Stimulated activated CD8-positive, alpha-beta memory T cell treated with anti-CD3 and anti-CD28 coated beads, Interleukin-15, amount 100 ng/mL, for 48 hours (primary cell): ENCODE results near the gene ADGRG1.
"Not testable (repeated sequence)": the region's sequence is repeated elsewhere in the genome, so short reads cannot be mapped to it uniquely, and the experiment has no call there.

Experiments used
- DNase-seq, 2 donors: peaks; one replicate each; pipeline ENCODE4 v3.0.0-alpha.2; 2020; ENCODE audit warnings: low read depth in 2 of 2

Gene ADGRG1

DNA sequence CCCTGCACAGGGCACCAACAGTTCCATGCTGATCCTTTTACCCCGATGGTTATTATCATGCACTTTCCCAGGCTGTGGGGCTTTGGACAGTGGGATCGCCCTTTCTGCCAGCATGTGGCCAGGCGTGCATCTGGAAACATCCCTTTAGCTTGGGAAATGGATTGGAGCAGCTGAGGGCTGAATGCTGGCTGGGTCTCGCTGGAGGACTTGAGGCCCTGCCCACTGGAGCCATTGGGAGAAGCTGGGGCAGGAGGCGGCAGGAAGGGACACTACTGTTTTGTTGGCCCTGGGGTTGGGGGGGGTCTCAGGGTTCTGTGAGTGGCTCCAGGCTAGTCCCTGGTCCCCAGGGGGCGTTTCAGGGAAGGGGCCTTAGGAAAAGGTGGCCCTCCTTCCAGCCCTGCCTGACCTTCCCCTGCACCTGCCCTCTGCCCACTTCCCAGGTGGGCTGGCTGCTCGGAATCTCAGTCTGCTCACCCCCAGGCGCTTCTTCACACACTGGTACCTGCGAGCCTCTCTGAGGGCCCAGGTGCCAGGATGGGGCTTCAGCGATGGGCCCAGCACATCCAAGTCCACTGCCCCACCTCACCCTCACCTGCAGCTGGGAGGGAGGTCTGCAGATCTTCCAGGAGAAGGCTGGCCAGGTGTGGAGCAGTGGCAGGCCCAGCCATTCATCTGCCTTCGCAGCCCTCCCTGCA, 38.1 kb downstream of the ADGRG1 start:
- no peak for DNase-seq

DNA sequence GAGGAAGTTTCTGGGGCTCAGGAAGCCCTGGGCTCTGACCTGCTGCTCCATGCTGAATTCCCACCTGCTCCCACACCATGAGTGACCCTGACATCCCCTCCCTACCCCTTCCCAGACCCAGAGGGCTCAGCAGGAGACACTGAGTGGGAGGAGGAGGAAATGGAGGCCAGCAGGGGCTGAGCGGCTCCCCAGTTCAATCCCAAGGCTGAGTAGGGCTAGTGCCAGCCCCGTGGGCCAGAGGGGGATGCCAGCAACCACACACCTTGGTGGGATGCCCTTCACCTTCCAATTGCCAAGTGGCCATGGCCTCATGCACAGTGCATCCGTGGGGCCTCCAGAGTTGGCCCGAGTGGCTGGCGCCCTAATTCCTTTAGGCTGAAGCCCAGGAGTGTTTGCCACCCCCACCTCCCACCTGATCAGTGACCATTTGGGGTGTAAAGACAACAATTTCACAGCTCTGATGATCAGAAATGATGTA, 38.7 kb downstream of the ADGRG1 start:
- no peak for DNase-seq

DNA sequence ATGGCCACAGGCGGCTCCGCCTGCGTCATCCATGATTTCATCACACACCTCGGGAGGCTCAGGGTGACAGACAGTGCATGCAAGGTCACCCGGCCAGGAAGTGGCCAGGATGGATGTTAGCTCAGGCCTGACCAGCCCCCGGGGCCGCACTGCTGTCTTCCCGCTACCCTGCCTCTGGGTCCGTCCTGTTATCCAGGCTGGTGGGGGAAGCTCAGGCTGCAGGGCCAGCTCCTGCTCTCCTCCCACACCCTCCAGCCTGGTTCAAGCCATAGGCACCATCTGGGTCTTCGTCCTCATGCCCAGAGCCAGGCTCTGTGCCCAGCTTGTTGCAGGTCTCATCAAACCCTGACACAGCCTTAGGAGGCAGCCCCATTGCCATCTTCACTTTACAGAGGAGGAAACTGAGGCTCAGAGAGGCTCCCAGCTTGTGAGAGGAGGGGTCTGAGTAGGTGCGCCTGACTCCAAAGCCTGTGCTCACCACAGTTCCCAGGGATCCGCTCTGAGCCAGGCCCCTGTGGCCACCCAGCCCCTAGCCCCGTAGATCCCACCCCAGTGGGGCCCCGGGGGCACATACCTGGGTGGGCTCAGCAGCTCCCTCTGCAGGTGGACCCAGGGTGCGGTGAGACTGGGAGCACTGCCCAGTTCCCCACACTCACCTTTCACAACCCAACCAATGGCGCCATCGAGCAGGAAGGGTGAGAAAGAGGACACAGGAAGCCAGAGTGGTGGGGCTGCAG, 39.3 kb downstream of the ADGRG1 start:
- DNase-seq = no peak

DNA sequence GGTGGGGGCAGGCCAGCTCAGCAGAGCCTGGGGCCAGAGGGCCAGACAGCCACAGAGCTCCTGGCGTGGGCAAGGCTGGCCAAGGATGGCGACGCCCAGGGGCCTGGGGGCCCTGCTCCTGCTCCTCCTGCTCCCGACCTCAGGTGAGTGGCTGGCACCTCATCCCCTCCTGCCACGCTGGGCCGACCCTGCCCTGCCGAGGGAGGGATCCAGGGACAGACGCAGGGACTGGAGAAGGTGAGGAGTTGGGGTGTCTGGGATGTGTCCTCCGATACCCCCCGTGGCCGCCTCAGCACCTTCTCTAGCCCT, 39.8 kb downstream of the ADGRG1 start, which contains the start of gene ADGRG3:
TSS of gene ADGRG3 (plus strand) at position 44 of the 309 bp plus-strand sequence. CDS start at position 86, 42 bp downstream.
- DNase-seq = no peak

DNA sequence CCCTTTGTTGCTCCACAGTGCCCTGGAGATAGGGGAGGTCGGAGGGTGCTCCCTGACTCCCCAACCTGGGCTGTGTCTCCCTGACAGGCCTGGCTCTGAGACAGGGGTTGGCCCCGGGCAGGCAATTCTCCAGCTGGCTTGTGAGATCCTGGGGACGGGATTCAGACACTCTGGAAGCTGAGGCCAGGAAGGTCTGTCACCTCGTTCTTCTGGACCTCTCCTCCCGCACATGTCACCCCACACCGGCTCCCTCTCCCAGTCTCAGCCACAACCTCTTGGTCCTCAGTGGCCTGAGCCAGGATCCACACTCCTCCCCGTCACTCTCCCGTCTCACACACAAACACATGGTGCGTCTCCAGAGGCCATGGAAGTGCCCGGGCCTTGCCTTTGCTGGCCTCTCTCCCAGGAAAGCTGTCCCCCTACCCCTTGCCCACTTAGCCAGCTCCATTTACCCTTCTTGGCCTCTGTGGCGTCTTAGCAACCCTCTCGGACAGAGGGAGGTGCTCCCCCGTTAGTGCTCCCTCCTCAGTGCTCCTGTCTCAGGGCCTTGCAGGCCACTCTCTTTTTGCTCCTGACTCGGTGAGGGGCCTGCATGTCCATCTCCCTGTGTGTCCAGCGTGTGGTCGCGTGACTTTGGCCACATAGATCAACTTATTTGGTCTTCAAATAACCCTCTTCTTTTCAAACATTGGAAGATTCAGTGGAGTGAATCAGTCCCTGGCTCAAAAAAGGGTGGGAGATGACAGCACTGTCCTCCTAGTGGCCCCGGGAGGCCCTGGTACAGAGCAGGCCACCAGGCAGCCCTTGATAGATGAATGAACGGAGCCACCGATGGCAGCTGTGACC, 40.4 kb downstream of the ADGRG1 start:
- DNase-seq = no peak

DNA sequence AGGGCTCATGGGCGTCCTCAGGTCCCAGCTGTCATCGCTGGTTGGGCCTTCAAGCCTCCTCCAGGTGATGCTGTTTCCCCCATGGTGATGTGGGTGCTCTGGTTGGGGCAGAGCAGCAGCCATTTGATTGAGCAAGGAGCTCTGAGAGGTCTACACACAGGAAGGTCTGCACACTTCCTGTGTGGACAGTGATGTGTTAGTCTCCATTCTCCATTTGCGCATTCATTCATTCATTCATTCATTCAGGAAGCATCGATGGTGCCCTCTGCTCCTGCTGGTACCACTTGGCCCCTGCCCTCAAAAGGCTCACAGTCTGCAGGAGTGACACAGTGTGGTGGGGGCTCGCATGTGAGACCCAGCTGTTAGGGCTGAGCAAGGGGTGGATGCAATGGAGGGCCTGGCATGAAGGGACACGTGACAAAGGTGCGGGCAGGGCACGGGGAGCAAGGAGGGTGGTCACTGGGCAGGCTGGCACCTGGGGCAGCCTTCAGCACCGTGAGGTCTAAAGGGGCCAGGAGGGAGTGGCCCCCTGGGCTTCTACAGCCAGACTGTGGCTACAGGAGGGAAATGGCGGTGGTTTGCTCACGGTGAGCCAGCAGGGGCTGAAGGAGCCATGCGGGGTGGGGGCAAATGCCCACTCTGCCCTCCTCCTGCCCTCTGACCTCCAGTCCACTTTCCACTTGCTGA, 41.2 kb downstream of the ADGRG1 start:
- no peak for DNase-seq

DNA sequence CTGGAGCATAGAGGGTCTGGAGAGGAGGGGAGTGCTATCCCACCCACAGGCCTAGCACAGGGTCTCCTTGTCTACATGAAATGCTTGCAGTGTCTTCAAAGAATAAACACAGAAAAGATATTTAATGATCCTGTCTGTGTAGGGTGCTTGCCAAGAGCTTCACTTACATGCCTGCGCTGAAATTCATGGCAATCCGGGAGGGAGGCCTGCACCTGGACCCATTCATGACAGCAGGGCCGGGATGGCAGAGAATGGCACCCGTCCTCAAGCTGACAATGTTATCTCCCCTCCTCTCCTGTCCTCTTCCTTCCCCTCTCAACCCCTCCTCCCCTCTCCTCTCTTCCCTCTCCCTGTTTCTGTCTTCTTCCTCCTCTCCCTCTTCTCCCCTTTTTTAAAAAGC, 41.8 kb downstream of the ADGRG1 start:
- DNase-seq = no peak

DNA sequence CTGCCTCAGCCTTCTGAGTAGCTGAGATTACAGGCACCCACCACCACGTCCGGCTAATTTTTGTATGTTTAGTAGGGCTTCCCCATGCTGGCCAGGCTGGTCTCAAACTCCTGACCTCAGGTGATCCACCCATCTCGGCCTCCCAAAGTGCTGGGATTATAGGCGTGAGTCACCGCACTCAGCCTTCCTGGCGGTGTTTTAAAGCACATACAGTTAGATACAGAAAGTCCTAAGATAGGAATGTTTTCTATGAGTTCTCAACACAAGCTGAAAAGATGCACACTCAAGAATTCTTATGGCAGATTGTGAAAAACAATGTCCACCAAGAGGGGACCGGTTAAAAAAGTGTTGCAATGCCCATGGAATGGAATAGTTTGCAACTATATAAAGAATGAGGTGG, 43.0 kb downstream of the ADGRG1 start:
- DNase-seq = not testable (repeated sequence)

DNA sequence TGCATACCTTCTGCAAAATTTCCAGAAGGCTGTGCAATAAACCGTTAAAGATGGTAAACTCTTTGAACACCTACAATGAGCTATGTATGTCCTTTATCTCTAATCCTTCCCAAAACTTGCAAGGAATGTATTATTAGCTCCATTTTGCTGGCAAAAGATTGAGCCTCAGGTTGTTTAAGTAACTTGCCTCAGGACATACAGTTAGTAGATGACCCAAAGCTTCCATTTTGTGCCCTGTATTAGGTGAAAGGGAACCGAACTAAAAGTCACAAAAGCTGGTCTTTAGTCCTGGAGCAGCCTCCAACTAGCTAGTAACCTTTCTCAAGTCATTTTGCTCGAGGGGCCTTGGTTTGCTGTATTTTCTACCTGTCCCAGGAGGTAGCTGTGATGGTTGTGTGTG, 44.0 kb downstream of the ADGRG1 start:
- no peak for DNase-seq

DNA sequence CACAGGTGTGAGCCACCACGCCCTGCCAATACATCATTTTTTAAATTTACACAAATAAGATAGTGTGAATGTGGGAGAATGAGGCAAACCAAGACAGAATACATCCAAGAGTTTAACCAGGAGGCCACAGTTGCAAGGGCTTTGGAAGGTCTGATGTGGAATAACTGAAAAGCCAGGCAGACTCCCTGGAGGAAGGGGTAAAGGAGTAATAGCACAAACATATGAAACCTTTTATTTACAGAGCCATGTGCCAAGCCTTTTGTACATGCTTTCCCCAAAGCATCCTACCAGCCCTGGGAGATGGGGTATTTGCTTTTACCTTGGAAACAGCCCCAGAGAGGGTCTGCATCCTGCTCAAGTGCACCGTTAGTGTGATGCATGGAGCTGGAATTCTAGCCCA, 44.4 kb downstream of the ADGRG1 start:
- DNase-seq = no peak

DNA sequence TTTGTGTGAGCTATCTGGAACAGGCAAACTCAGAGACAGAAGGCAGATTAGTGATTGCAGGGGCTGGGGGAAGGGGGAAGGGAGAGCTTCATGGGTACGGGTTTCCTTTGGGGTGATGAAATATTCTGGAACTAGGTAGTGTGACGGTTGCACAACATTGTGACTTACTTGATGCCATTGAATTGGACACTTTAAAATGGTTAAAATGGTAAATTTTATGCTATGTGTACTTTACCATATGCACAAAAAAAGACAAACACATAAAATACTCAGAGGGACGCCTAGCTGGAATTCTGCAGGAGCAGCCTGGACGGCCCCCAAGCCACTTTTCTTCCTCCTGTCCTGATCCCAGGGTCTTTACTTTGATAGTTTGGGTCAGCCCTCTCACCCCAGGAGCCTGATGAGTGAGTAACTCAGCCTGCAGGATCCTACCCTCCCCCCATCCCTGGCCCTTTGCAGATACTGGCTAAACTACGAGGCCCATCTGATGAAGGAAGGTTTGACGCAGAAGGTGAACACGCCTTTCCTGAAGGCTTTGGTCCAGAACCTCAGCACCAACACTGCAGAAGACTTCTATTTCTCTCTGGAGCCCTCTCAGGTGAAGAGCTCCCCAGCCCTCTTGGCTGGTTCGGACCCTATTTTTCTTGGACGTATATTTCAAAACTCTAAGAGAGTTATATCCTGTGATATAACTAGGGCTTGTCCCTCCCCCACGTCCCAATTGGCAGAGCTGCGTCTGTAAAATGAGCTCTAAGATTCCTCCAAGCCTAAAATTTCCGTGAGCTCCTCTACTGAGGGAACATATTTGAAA, 47.5 kb downstream of the ADGRG1 start:
- no peak for DNase-seq

DNA sequence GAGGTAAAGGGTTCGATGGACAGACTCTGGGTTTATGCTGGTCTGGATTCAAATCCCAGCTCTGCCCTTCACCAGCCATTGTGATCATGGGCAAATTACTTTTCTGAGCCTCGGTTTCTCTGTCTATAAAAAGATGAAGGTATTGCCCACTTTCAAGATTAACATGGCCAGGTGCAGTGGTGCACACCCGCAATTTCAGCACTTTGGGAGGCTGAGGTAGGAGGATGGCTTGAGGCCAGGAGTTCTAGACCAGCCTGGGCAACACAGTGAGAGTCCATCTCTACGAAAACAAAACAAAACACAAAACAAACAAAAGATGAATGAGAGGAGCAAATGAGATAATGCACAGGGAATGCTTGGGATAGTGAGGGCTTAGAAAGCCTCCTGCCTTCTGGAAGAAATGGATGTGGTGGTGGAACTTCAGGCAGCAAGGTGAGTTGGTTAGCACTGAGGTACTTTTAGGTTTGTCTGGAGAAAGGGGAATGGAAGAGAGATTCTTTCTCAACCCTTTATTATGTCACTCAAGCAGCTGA, 48.2 kb downstream of the ADGRG1 start:
- no peak for DNase-seq

DNA sequence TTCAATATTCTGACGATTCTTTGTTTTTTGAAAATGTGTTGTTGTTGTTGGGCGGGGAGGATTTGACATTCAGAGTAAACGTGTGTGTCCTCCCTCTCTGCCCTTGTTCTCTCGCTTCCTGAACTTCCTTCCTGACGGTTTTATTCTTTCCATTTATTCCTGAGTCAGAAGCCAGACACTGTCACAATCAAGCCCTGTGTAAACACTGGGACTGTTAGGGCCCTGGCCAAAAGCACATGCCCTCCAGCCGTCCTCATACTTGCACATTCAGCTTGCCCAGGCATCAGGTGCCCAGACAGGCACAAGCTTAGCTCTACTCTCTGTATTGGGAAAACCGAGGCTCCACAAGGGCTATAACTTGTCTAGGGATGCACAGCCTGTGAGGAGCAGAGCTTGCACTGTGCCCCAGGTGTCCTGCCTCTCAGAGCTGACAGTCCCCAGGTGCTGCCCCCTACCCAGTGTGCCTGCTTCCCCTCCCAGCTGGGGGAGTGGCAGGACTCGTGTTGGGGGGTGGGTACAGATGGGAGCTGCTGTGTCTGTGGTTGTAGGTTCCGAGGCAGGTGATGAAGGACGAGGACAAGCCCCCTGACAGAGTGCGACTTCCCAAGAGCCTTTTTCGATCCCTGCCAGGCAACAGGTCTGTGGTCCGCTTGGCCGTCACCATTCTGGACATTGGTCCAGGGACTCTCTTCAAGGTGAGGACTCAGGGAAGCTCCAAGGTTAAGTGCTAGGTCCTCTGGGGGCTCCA, 49.4 kb downstream of the ADGRG1 start:
- no peak for DNase-seq

DNA sequence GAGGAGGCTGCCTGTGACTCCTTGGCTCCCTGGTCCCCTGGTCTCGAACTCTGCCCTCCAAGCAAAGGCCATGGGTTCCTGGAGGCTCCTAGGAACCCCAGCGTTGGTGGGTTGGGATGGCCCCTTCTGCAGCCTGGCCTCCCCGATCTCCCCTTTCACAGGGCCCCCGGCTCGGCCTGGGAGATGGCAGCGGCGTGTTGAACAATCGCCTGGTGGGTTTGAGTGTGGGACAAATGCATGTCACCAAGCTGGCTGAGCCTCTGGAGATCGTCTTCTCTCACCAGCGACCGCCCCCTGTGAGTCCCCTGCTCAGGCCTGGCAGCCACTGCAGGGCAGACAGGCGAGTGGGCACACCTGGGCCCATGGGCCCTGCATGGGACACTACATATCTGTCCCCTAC, 50.6 kb downstream of the ADGRG1 start:
- no peak for DNase-seq

DNA sequence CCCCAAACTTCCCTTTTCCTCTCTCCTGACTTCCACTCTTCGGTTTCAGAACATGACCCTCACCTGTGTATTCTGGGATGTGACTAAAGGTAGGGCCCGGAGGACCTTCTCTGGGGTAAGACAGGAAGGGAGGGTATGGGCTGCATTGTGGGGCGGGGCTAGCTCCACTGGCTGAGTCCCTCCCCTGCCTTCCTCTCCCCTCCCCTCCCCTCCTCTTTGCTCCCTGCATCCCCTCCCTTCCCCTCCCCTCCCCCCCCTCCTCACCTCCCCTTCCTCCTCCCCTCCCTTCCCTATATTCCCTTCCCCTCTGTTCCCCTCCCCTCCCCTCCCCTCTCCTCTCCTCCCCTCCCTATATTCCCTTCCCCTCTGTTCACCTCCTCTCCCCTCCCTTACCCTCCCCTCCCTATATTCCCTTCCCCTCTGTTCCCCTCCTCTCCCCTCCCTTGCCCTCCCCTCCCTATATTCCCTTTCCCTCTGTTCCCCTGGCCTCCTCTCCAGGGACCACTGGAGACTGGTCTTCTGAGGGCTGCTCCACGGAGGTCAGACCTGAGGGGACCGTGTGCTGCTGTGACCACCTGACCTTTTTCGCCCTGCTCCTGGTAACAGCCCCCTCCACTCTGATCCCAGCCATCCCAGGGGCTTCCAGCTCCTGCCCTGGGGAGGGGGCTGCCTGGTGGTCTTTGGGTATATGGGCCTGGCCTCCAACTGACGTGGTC, 51.5 kb downstream of the ADGRG1 start:
- no peak for DNase-seq

DNA sequence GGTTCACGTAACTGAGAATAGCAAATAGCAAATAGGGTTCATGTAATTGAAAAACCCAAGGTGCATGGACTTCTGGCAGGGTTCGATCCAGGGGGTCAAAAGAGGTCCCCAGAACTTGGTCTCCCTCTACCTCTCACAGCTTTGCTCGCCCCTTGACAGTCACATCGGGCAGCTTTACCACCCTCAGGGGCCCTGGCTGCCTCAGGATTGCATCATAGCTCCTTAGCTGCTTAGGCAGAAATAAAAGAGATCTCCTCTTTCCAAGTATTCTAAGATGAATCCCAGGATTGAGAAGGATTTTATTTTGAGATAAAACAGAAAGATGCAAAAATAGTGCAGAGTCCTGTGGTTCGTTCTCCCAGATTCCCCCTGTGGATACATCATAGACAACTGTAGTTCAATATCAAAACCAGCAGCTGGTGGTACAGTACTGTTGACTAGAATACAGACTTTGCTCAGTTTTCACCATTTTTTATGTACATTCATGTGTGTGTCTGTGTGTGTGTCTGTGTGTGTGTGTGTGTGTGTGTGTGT, 52.5 kb downstream of the ADGRG1 start:
- no peak for DNase-seq

DNA sequence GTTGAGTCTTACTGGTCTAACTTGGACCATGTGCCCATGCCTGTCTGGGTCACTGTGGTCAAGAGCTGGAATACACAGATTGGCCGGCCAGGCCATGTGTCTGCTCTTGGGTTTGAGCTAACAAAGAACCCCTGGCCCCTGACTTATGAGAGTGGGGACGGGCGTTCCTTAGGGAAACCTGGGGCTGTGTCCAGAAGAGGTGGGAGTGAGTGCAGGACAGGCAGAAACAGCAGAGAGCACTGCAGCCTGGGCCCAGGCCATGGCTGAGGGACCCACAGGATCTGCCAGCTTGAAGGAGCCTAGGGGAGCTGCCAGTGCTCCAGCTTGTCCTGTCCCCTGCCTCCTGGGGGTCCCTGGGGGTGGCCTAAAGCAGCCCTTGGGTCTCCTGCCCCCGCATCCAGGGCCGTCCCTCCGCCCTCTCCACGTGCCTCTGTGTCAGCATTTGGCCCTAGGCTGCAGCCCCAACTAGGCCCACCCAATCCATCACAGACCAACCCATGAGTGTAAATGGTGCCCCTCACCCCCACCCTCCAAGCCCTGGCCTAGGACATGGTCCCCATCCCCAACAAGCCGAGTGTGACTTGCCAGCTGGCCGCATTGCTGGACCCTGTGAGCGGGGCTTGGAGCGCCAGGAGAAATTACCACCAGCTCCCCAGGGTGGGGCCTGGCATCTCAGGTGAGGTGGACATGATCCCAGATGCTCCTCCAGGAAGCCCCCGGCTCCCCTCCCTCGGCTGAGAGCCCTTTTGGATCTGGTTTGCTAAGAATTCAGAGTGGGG, 53.7 kb downstream of the ADGRG1 start:
- DNase-seq = no peak
